ENCODE measurements around the gene PTCHD4. TPM values are rescaled to one million over a fixed set of nuclear protein-coding genes. Genes with fewer than 3 reads are reported as not detected.

Gene PTCHD4
- total RNA-seq, 1 experiment from 2014 or later = not detected

DNA sequence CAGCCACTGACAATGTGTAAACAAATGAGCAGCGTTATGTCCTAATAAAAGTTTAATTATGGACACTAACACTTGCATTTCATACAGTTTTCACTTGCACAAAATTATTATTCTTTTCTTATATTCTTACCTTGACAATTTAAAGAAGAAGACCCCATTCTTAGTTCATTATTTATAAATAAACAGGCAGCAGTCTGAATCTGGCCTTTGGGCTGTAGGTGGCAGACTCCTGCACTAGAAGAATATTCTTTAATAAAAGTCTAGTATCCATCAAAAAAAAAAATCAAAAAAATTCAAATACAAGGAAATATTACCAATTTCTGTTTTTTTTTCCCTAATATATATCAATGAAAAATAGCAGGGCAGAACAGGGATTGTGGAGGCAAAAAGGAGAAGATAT, 24.8 kb downstream of the PTCHD4 start:
- CTCF ChIA-PET = no interaction called here
- no TSS peak for BruUV-seq (replicated peaks)
- intact Hi-C loops (cut with micrococcal nuclease; ENCODE audit: unreplicated experiment) = loop anchor here (1.0 to 5.0 kb wide), 3 partner anchors 299 to 1336 kb away; no protein-coding TSS in a partner anchor
- DNase-seq = no peak
- TF ChIP-seq, protein P1, sequence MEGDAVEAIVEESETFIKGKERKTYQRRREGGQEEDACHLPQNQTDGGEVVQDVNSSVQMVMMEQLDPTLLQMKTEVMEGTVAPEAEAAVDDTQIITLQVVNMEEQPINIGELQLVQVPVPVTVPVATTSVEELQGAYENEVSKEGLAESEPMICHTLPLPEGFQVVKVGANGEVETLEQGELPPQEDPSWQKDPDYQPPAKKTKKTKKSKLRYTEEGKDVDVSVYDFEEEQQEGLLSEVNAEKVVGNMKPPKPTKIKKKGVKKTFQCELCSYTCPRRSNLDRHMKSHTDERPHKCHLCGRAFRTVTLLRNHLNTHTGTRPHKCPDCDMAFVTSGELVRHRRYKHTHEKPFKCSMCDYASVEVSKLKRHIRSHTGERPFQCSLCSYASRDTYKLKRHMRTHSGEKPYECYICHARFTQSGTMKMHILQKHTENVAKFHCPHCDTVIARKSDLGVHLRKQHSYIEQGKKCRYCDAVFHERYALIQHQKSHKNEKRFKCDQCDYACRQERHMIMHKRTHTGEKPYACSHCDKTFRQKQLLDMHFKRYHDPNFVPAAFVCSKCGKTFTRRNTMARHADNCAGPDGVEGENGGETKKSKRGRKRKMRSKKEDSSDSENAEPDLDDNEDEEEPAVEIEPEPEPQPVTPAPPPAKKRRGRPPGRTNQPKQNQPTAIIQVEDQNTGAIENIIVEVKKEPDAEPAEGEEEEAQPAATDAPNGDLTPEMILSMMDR (IDR thresholded peaks at IDR 0.05; ENCODE audit: unreplicated experiment) = no peak
- no peaks in the 10 kb centered on the region for H3K4me1 Mint-ChIP-seq (ENCODE audit: low read depth, unreplicated experiment)
- H3K36me3 Mint-ChIP-seq (ENCODE audit: insufficient read depth, unreplicated experiment) = no peaks in the 10 kb centered on the region
- no peak overlapping the region for H3K4me3 Mint-ChIP-seq (ENCODE audit: low read depth, unreplicated experiment)
- no peaks in the 10 kb centered on the region for H3K9me3 Mint-ChIP-seq (ENCODE audit: low read depth, unreplicated experiment)
- no peak overlapping the region for H3K27ac Mint-ChIP-seq (ENCODE audit: unreplicated experiment)
- no peaks in the 10 kb centered on the region for H3K27me3 Mint-ChIP-seq (ENCODE audit: unreplicated experiment)

DNA sequence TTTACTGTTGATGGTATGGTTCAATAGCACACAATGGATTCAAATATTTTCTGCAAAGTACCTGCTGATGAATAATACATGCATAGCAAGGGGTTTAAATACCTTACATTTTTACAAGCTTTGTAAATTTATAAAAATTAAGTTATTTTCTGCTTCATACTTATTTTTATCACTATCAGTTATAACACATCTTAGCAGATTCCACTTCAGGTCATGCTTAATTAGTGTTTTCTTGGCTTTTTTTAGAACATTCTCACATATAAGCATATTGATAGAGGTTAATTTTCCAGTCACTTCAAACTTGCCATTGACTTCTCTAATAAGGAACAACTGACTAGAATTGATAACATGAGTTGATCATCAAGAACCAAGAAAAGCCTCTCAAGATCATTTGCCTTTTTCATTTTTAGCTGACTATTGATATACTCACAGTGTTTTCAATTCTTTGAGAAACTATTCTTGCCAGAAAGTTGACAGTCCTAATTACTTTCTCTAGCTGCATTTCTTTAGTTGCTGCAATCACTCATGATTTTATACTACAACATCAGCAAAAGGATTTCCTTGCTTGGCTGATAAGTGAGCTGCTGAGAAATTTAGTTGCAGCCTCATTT, 25.8 kb downstream of the PTCHD4 start:
- no peak for DNase-seq
- CTCF ChIA-PET = interaction anchor here (0.7 kb wide), 1 partner anchor 424 kb away, joined by 3 read pairs; no protein-coding TSS in a partner anchor
- Mint-ChIP-seq H3K27ac (ENCODE audit: unreplicated experiment) (no peak overlapping the region), H3K27me3 (ENCODE audit: unreplicated experiment) (no peaks in the 10 kb centered on the region), H3K9me3 (ENCODE audit: low read depth, unreplicated experiment) (no peaks in the 10 kb centered on the region), H3K4me1 (ENCODE audit: low read depth, unreplicated experiment) (no peaks in the 10 kb centered on the region), H3K4me3 (ENCODE audit: low read depth, unreplicated experiment) (no peak overlapping the region), H3K36me3 (ENCODE audit: insufficient read depth, unreplicated experiment) (no peaks in the 10 kb centered on the region)
- no TSS peak for BruUV-seq (replicated peaks)
- intact Hi-C loops (cut with micrococcal nuclease; ENCODE audit: unreplicated experiment) = loop anchor here (5.0 kb wide), 2 partner anchors 298 to 1337 kb away; no protein-coding TSS in a partner anchor
- TF ChIP-seq, protein P1 (IDR thresholded peaks at IDR 0.05; ENCODE audit: unreplicated experiment) = no peak

DNA sequence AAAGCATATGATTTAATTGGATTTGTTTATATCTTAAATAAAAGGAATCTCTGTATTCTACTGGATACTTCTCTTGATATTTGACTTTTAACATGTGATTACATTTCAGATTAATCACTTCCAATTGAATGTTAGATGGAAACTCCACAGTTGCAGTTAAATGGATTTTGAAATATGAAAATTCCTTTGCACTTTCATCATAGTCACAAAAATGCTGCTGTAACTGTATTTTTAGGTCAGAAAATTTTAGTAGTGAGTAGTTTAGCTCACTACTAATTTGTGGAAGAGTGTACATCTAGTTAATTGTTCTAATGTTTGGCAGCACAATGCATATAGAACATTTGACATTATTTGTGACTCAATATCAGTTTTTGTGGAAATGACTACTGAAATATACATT, 26.8 kb downstream of the PTCHD4 start:
- H3K9me3 Mint-ChIP-seq (ENCODE audit: low read depth, unreplicated experiment) = no peaks in the 10 kb centered on the region
- no peak overlapping the region for H3K4me3 Mint-ChIP-seq (ENCODE audit: low read depth, unreplicated experiment)
- TF ChIP-seq, protein P1 (IDR thresholded peaks at IDR 0.05; ENCODE audit: unreplicated experiment) = no peak
- no peaks in the 10 kb centered on the region for H3K27me3 Mint-ChIP-seq (ENCODE audit: unreplicated experiment)
- H3K4me1 Mint-ChIP-seq (ENCODE audit: low read depth, unreplicated experiment) = no peaks in the 10 kb centered on the region
- intact Hi-C loops (cut with micrococcal nuclease; ENCODE audit: unreplicated experiment) = no loop called here
- H3K27ac Mint-ChIP-seq (ENCODE audit: unreplicated experiment) = no peak overlapping the region
- H3K36me3 Mint-ChIP-seq (ENCODE audit: insufficient read depth, unreplicated experiment) = no peaks in the 10 kb centered on the region
- BruUV-seq (replicated peaks) = no TSS peak
- CTCF ChIA-PET = interaction anchor here (0.9 kb wide), 1 partner anchor 11 kb away, joined by 3 read pairs; no protein-coding TSS in a partner anchor
- DNase-seq = no peak

DNA sequence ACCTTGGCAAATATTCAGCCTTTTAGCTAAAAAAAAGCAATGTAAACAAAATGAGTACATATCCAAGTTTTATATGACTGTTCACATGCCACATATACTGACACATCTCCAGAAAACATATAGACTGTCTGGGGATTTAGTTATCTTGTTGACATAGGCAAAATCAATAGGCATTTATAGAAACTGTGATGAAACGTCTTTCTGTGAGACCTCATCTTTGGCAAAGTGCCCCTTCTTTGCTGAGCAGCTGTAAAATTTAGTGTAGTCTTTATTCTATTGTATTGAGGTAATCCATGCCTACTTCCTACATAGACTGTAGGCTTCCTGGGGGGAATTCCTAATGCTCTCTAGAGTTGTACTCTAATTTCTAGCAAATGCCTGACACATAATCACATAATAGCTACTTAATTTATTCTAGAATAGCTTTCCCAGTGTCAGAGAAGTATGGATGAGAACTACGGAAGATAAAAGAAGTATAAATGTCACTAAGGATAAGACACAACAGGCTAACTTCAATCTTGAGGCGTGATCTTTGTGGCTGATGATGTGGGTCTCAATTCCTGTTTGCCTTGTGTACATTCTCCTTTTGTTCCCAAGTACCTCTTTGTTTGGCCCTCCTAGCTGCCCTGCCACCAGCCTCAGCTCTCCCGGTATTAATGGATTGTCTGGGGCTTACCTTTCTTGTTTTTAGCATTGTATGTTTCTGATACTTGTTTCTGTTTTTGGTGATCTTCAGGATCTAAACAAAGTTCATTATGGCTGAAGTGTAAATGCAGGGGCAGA, 30.6 kb downstream of the PTCHD4 start:
- BruUV-seq (replicated peaks) = no TSS peak
- H3K4me1 Mint-ChIP-seq (ENCODE audit: low read depth, unreplicated experiment) = no peaks in the 10 kb centered on the region
- no peak overlapping the region for H3K27ac Mint-ChIP-seq (ENCODE audit: unreplicated experiment)
- CTCF ChIA-PET = no interaction called here
- no peaks in the 10 kb centered on the region for H3K27me3 Mint-ChIP-seq (ENCODE audit: unreplicated experiment)
- H3K36me3 Mint-ChIP-seq (ENCODE audit: insufficient read depth, unreplicated experiment) = no peaks in the 10 kb centered on the region
- no peaks in the 10 kb centered on the region for H3K9me3 Mint-ChIP-seq (ENCODE audit: low read depth, unreplicated experiment)
- no peak overlapping the region for H3K4me3 Mint-ChIP-seq (ENCODE audit: low read depth, unreplicated experiment)
- intact Hi-C loops (cut with micrococcal nuclease; ENCODE audit: unreplicated experiment) = no loop called here
- no peak for DNase-seq
- TF ChIP-seq, protein P1 (IDR thresholded peaks at IDR 0.05; ENCODE audit: unreplicated experiment) = no peak

All from Calu3 (cell line).